Measurements from ENCODE around the gene SLC7A5. TPM values are rescaled to one million over a fixed set of nuclear protein-coding genes. Genes with fewer than 3 reads are reported as not detected.

The SLC7A5 gene
- total and polyA plus RNA-seq, 2 of the 13 experiments (the other 11 are each of a cell fraction or from before 2014, with no cell fraction given): 79.6 to 155 TPM

GRCh38 chr16:87856791-87857228, 12.5 kb downstream of the SLC7A5 start (continued):
- TF ChIP-seq HIC2 (CRISPR knock-in tag; IDR thresholded peaks at IDR 0.05; ENCODE audit: low read depth) (peak; percentile 62; the same call in 1 of the 2 replicates), ZNF143 (CRISPR knock-in tag; IDR thresholded peaks at IDR 0.05) (no peak), MEIS2 (CRISPR knock-in tag; IDR thresholded peaks at IDR 0.05) (peak; percentile 76; the same call in 1 of the 2 replicates), SKI (IDR thresholded peaks at IDR 0.05; ENCODE audit: partially characterized antibody) (peak; percentile 84), GABPB1 (CRISPR knock-in tag; IDR thresholded peaks at IDR 0.05) (peak; percentile 68), FOXA1 (IDR thresholded peaks at IDR 0.05) (no peak), FOXA1 (CRISPR knock-in tag; IDR thresholded peaks at IDR 0.05) (0 out of 2 replicates have a peak, but pooled peaks have one; percentile 14), NCOA2 (CRISPR knock-in tag; IDR thresholded peaks at IDR 0.05) (peak; percentile 80; the same call in 1 of the 2 replicates), ZNF747 (CRISPR knock-in tag; IDR thresholded peaks at IDR 0.05; ENCODE audit: borderline replicate concordance) (peak; percentile 15; the same call in 1 of the 2 replicates), HMGA1 (CRISPR knock-in tag; conservative IDR thresholded peaks at IDR 0.05) (no peak), ZNF121 (CRISPR knock-in tag; IDR thresholded peaks at IDR 0.05) (no peak), SOX13 (IDR thresholded peaks at IDR 0.05) (no peak), SOX13 (CRISPR knock-in tag; conservative IDR thresholded peaks at IDR 0.05 in 1 of 2, IDR thresholded peaks at IDR 0.05 in 1 of 2) (peak in 1 of 2 experiments; percentile 43; a peak in 1 of 4 replicates), KMT2B (CRISPR knock-in tag; IDR thresholded peaks at IDR 0.05) (no peak), TEAD3 (CRISPR knock-in tag; optimal IDR thresholded peaks at IDR 0.05; ENCODE audit: borderline replicate concordance) (peak; percentile 86)
- TF ChIP-seq, protein P1, sequence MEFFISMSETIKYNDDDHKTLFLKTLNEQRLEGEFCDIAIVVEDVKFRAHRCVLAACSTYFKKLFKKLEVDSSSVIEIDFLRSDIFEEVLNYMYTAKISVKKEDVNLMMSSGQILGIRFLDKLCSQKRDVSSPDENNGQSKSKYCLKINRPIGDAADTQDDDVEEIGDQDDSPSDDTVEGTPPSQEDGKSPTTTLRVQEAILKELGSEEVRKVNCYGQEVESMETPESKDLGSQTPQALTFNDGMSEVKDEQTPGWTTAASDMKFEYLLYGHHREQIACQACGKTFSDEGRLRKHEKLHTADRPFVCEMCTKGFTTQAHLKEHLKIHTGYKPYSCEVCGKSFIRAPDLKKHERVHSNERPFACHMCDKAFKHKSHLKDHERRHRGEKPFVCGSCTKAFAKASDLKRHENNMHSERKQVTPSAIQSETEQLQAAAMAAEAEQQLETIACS (CRISPR knock-in tag; IDR thresholded peaks at IDR 0.05): no peak
- TF ChIP-seq, protein P2, sequence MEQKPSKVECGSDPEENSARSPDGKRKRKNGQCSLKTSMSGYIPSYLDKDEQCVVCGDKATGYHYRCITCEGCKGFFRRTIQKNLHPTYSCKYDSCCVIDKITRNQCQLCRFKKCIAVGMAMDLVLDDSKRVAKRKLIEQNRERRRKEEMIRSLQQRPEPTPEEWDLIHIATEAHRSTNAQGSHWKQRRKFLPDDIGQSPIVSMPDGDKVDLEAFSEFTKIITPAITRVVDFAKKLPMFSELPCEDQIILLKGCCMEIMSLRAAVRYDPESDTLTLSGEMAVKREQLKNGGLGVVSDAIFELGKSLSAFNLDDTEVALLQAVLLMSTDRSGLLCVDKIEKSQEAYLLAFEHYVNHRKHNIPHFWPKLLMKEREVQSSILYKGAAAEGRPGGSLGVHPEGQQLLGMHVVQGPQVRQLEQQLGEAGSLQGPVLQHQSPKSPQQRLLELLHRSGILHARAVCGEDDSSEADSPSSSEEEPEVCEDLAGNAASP (CRISPR knock-in tag; IDR thresholded peaks at IDR 0.05; ENCODE audit: borderline replicate concordance): peak; percentile 97; the same call in 1 of the 2 replicates
